Pulmonary artery endothelial cell (primary cell): ENCODE measurements around the gene PLCH2. TPM values are rescaled to one million over a fixed set of nuclear protein-coding genes. Genes with fewer than 3 reads are reported as not detected.

Experiments
- DNase-seq: peaks from one replicate; pipeline ENCODE4 v3.0.0-alpha.2; 2011; ENCODE audit warnings: low read depth, low spot score
- total RNA-seq: library from RNA; depleted of rRNA; stranded (reverse); fragments of >200 nt; gene quantifications from 2 replicates; pipeline ENCODE4 v1.2.3, GENCODE V29; 2014

PLCH2 gene
- total RNA-seq, 1 donor from 2014 or later: 0.13 TPM

DNA sequence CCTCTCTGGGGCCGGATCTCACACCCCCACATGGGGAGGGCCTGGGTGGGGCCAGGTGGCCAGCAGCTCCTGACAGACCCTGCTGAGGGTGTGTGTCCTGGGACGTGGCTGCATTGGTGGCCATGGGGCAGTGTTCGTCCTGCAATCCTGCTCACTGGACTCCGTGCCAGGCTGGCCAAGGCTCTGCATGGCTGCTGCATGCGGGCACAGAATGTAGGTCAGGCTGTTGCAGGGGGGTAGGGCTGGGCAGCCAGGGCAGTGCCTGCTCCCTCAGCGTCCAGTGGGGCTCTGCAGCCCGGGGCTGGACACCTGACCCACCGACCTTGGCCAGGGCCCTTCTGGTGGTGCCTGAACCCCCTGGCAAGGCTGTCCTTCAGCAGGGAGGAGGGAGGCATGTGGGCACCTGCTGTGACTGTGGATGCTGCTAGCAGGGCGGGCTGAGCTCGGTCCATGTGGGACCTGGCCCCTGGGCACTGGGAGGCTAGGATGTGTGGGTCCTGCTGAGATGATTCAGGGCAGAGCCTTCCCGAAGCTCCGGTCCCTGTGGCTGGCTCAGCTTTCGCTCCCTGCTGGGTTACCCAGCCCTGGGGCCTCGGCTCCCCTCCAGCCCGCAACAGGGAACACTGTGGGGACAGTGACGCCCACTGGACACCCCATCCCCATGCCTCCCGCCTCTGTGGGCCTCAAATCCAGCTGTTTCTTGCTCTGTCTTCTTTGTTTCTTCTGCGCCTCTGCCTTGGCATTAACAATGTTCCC lies 14.9 kb upstream of the PLCH2 start:
- no peak for DNase-seq

DNA sequence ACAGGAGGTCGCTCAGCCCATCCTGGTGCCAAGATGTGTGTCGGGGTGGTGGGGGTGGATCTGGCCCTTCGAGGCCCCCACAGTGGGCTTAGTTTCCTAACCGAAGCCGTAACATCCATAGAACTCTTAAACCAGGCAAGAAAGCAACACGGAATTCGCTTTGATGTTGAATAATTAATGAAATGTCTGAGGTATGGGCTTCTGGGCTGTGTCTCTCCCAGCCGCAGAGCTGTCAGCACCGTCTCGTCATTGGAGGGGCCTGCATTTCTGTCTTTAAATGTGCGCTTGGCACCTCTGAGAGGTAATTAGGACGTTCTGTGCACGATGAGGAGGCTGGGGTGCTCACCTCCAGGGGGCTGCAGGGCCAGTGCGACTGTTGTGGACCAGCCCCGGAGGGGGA lies 13.3 kb upstream of the PLCH2 start:
- DNase-seq: no peak

DNA sequence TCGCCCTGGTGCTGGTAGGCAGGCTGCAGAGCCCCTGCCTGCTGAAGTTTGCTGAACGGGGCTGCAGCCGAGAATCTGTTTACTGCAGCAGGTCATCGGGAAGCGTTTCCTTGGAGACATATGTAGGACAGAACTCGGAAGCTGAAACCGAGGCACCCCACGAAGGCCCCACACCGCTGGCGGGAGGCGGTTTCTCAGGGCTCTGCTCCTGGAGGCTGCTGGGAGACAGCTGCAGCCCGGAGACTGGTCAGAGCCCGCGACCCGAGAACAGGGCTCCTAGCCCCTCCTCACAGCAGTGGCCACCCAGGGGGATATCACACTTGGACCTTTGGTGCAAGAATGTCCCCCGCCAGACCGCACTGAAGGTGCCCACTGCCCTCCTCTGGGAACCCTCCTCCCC lies 12.7 kb upstream of the PLCH2 start:
- no peak for DNase-seq

DNA sequence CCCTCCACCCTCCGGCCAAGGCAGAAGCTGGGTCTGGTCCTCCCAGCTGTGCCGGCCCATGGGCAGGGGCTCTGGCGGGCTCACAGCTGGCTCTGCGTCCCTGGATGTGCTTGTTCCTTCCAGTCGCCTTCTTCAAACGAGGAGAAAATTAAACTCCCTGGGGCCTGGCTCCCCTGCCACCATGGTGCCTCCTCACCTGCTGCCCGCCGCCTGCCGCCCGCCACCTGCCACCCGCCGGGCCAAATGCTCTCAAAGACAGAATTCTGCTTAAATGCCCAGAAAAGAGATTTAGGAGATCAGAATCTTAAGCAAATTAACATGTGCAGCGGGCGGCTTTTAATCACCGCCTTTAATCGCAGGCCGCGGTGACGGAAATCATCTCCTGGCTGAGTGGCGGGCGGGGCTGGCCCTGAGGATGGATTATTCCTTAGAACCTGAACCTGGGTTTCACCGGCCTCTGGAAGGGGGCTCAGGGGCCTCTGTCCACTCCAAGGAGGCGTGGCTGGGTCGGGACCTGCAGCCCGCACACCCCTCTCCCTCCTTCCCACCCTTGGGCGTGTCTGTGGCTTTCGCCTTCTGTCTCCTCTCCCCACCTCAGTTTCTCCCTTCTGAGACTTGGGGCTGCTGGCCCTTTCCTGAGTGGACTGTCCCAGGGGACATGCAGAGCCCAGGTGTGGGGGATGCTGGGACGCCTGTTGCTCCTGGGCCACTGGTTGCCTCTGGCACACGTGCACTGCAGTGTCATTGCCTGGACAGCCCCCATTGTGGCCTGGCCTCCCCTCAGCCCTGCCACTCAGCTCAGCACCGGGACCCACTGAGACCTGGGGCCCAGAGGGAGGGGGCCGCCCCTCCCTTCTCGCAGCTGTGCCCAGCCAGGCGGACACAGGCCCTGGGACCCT lies 10.5 kb upstream of the PLCH2 start:
- no peak for DNase-seq

DNA sequence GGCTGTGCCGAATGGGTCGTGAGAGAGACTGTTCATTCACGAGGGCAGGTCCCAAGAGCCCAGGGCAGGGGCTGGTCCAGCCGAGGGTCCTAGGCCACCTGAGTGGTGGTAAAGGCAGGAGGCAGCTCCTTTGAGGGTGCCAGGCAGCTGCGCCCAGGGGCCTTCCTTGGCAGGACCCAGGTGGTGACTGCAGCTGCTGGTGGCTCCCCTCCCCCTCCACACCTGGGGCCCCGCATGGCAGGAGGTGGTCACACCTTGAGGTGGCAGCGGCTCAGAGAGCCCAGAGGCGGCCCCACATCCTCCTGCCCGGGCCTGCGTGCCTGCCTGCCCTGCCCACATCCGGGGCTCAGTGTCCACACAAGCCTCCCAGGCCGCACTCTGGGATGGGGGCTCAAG lies 9.8 kb upstream of the PLCH2 start:
- DNase-seq: no peak

DNA sequence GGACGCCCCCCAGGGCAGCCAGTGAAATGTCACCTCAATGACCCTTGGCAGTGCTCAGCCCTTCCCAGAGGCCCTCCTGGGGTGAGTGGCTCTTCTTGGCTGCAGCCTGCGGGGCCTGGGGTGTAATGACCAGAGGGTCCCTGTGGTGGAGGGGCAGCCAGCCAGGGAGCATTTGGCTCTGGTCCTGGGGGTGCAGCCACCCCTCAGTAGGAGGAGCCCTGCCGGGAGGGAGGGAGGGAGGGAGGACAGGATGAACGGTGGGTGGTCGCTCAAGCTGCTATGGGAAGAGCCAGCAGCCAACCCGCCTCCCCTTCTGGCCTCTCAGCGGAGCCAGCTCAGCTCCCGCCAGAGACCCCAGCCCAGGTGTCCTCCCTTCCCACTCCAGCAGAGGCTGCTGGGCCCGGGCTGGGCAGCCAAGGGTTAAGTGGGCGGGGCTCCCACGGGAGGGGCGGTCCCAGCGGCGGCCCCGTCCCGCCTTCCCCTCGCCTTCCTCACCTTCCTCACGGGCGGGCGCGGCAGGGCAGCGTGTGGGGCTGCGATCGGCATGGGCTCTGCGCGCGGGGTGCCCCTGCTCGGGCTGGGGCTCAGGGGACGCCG lies 9.0 kb upstream of the PLCH2 start:
- DNase-seq: no peak

DNA sequence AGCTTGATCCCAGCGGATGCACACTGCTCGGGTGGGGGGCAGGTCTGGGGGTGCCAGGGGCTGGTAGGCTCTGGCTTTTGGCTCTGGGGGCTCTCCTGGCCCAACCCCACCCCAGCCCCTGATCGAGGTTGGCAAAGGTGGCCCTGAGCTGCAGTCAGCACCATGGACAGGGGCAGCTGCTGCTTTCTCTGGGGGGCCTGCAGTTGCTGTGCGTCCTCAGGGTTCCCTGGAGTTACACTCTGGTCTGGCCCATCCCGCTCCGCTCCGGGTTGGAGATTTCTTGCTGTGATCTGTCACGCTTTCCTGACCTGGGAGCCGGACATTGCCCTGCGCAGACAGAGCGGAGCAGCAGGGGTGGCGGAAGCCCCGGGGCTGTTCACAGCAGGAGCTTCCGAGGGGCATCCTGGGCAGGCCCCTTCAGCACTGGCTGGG lies 8.0 kb upstream of the PLCH2 start:
- DNase-seq: no peak

DNA sequence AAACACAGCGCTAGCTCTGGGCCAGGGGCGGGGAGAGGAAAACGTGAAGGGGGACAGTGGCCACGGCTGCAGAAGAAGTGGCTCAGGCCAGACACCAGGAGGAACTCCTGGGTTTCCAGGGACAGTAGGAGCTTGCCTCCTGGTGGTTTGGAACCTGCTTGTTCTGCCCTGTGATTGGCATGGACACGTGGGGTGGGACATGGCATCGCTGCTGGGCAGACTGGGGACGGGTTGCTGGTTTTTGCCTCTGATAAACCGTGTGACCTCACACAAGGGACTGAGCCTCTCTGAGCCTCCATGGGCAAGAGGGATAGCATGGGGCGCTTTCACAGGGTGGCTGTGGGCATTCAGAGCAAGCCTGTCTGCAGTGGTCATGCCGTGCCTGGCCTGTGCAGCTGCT lies 7.5 kb upstream of the PLCH2 start:
- no peak for DNase-seq

DNA sequence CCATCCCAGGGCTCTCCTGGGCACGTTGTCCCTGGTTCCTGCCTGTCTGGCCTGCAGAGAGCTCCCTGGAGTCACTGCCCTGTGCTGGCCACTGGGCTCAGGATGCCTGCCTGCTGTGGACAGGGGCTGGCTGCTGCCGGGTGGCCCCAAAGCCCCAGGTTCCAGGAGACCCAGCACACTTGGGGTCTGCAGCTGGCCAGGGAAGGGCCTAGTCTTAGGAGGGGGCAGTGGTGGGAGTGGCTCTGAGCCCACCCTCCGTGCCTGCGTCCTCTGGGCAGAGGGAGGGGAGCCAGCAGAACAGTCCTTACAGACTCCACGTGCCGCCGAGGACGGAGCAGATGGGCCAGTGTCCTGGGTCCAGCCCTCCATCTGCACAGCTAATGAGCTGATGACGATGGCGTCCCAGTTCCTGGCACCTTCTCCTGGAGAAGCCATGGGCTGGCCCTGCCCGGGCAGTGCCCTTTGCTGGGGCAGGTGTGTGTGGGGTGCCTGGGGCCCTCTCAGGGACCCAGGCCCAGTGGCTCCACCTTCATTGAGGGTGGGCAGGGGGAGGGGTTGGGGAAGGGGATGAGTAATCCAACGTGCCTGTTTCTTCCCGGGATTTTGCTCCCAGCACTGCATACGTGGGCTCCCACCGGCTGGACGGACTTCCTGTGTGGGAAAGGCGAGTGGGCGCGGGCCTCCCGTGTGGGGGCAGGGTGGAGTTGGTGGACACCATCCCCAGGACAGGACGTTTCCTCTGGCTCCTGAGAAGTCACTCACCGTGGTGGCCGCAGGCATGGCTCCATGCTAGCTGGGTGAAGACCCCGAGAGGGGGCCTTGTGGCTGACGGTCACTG lies 6.8 kb upstream of the PLCH2 start:
- DNase-seq: no peak

DNA sequence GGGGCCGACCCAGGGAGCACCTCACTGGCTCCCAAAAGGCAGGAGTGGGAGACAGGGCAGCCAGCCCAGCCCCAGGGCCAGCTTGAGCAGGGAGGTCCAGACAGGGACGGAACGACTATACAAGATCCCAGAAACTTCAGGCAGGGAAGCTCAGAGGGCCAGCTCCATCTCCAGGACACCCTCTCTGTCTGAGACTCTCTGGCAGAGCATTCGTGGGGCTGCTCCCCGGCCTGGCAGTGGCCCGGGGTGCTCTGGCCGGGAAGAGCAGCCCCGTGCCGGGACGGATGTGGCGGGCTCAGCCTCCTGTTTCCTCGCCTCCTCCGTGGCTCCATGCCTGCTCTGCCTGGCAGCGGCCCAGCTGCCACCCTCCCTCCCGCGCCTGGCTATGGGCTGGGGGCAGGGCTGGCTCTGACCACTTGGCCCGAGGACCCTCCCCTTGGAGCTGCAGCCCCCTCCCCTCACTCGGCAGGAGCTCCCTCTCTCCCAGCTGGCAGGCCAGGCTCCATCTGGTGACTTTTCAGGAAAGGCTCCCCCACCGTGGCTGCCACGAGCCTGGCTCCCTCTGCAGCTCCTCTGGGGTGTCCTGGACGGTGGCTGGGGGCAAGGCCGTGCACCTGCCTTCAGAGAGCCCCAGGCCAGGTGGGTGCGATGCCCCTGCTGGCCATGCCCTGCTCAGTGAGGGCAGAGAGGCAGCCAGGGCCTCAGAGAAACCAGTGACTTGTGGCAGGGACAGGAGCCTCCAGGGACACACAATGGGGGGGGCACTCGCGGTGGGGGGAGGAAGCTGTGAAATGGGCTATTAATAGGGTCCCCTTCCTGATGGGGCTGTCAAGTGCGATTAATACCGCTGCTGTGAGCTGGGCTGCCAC lies 5.6 kb upstream of the PLCH2 start:
- no peak for DNase-seq

DNA sequence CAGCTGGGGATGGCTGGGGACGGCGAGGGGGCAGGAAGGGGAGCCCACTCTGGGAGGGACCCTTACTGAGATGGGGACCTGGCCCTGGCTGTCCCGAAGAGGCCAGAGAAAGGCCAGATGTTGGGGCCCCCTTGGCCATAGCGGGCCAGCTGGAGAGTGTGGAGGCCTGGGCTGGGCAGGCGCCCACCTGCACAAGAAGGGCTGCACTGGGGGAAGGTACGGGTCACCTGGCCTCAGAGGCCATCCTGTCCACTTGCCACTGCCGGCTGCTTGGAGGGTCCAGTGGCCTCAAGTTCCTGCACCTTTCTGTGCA lies 5.0 kb upstream of the PLCH2 start:
- DNase-seq: no peak

DNA sequence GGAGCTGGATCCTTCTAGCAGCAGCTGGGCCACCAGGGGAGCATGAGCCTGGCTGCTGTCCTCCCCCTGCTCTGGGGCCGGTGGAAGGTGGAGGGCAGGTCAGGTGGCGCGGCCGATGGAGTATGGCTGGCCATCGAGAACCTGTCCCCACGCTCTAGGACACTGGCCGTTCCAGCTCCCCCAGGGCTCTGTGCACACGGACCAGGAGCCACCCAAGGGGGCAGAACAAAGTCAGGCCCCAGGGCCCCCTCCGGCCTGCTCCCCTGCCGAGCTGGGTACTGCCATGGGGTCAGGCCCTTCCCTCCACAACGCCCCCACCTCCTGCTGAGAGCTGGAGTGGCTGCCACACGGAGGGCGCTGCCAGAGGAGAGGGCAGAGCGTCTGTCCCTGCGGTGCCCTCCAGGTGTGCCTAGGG lies 4.5 kb upstream of the PLCH2 start:
- no peak for DNase-seq

DNA sequence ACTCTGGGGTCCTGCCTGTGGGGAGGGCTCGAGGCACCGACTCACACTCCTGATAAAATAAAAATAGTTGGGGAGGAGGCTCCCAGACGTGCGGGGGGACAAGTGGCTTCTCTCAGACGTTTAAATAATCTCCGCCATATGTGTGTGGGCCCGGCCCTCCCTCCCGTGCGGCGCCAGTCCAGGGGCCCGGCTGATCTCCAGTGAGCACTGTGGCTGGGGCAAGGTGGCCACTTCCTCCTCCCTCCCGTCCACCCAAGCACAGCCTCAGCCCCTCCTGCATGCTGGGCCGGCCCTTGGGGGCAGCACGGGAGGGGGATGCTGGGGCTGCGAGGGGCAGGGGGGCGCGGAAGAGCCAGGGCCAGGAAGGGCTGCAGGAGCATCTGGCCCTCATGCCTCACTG lies 4.0 kb upstream of the PLCH2 start:
- DNase-seq: no peak

DNA sequence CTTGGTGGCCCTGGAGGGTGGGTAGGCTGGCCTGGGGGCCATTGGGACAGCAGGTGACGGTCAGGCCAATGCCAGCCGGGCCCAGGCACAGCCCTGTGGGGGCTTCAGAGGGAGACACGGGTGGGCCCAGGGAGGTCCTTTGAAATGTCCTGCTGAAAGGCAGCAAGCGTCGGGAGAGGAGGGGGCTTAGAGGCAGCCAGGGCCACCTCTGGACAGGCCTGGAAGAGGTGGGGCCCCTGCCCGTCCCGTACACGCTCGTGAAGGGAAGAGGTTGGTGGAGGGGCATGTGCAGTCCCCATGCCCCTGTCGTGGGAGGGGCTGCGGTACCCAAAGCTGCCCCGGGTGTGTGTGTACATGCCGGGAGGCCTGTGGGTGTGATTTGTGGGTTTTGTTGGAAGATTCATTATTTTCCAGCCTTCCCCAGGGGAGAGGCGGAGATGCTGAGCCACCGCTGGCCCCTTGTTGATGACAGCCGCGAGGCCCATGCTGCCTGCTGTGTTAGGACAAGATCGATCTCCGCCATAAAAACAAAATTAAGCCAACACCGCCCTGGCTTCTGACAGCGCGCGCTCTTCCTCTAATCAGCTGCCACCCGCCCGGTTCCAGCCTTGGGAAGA lies 3.4 kb upstream of the PLCH2 start:
- no peak for DNase-seq

DNA sequence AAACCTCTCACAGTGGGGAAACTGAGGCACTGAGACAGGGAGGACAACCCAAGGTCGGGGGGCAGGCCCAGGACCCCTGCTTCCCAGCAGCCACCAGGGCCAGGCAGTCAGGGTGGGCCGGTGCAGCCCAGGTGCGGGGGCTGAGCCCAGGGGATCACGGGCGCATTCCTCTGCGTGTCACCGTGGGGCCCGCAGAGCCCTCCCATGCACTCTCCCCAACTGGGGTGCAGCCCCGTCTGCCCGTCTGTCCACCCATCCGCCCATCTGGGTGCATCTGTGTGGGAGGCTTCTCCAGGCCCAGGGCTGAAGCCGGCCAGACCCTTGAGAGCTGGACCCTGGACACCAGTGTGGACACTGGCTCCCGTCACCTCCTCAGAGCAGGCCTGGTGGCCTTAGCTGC lies 2.9 kb upstream of the PLCH2 start:
- no peak for DNase-seq

DNA sequence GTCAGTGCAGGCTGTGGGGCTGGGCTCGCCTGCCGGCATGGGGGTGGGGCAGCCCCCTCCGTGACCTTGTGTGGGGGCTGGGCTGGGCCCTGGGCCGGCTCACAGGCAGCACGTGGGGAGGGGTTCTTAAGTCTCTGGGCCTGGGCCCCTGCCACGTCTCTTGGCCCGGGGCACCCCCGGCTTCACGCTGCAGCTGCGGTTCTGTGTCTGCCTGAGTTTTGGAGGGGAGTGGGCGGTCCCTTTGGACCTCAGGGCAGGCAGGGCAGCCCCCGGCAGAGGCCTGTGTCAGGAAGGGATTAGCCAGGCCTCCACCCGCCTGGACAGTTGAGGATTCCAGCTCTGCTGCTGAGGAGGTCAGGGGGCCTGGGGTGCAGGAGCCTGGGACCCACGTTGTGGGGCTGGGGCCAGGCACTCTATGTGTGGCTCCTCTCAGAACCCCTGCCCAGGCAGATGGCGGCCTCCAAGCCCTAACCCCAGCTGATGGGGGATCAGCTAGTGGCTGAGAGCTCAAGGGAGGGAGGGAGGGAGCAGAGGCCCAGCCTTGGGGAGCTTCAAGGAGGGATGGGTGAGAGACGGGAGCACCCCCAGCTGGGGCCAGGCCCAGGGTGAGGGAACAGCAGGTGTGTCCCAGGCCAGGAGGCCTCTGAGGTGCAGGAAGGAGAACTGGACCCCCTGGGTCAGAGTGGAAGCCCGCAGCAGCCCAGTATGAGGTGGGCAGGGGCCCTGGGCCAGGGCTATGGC lies 1.8 kb upstream of the PLCH2 start:
- no peak for DNase-seq

DNA sequence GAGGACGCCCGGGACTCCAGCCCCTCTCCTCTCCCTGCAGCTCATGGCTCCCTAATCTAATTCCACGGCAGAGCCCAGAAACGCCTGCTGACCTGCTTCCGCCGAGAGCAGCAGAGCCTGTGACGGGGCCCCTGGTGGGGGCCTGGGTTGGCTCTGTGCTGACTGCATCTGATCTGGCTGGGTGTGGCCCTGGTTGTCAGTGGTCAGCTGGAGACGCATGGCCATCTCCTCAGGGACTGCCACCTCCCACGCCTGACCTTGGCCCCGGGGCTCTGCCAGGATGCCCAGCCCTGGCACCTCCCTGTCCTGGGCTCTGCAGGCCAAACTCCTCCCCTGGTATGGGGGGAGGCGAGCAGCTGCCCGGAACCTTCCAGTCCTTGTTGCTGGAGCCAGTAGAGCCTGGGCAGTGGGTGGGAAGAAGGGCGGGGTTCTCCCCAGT lies 1.1 kb upstream of the PLCH2 start:
- no peak for DNase-seq

DNA sequence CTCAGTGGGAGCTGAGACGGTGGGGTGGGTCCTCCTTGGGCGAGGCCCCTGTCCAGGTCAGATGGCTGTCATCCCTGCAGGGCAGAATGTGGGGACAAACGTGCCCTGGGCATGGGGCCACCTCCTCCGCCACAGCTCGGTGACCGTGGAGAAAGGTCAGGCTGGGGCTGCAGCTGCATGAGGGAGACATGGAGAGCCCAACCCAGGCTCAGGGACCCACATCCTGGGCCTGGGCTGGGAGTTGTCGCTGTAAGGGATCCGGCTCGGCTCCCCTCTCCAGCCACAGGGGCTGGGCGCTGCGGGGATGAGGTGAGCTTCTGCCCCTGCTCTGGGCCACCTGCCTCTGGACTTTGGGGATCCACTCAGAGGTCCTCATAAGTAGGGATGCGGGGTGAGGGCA lies 518 bp upstream of the PLCH2 start:
- DNase-seq: no peak

DNA sequence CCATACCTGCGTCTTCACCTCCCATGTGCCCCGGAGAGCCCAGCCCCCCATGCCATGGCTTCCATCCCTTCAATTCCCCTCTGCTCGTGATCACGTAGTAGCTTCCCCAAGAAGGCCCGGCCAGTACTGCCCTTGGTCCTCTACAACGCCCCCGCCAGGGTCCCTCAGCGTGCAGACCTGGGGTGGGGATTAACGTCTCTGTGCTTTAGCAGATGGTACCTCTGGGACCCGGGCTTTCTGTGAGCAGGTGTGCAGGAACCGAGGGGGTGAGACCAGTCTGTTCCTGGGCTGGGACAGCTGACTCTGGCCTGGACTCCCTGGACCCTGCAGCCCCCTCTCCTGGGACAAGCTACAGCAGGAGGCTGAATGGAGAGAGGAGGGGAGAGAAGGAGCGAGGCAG lies 1.2 kb downstream of the PLCH2 start:
- no peak for DNase-seq
